Measurements from ENCODE around the gene ERBB2. TPM values are rescaled to one million over a fixed set of nuclear protein-coding genes. Genes with fewer than 3 reads are reported as not detected.
"Not testable (repeated sequence)": the region's sequence is repeated elsewhere in the genome, so short reads cannot be mapped to it uniquely, and the experiment has no call there.

Gene ERBB2
- total RNA-seq, 1 experiment from 2014 or later: 51.1 TPM

- DNase-seq (ENCODE audit: low read depth): no peak
- in situ Hi-C loops (cut with HindIII; ENCODE audit: low pct_unique_long_range_greater_than_20kb, low sequenced_read_pairs): loop anchor here (25.0 kb wide), 1 partner anchor 158 kb away; no protein-coding TSS in a partner anchor
Measured at GRCh38 chr17:39695089-39695474, 4.8 kb upstream of the ERBB2 start.

- DNase-seq (ENCODE audit: low read depth): no peak
- in situ Hi-C loops (cut with HindIII; ENCODE audit: low pct_unique_long_range_greater_than_20kb, low sequenced_read_pairs): loop anchor here (25.0 kb wide), 1 partner anchor 159 kb away; no protein-coding TSS in a partner anchor
Measured at GRCh38 chr17:39696731-39697130, 3.1 kb upstream of the ERBB2 start.

GRCh38 chr17:39697961-39698360 is 1.9 kb upstream of the ERBB2 start:
- in situ Hi-C loops (cut with HindIII; ENCODE audit: low pct_unique_long_range_greater_than_20kb, low sequenced_read_pairs): loop anchor here (25.0 kb wide), 1 partner anchor 161 kb away; no protein-coding TSS in a partner anchor
- no peak for DNase-seq (ENCODE audit: low read depth)

GRCh38 chr17:39699157-39699817 is 577 bp upstream of the ERBB2 start:
- in situ Hi-C loops (cut with HindIII; ENCODE audit: low pct_unique_long_range_greater_than_20kb, low sequenced_read_pairs): loop anchor here (25.0 kb wide), 1 partner anchor 162 kb away; no protein-coding TSS in a partner anchor
- not testable (repeated sequence) for DNase-seq (ENCODE audit: low read depth)

GRCh38 chr17:39700148-39700987 is 504 bp downstream of the ERBB2 start:
- DNase-seq (ENCODE audit: low read depth): peak; percentile 37
- in situ Hi-C loops (cut with HindIII; ENCODE audit: low pct_unique_long_range_greater_than_20kb, low sequenced_read_pairs): no loop called here

GRCh38 chr17:39701012-39701783 is 1.3 kb downstream of the ERBB2 start:
- in situ Hi-C loops (cut with HindIII; ENCODE audit: low pct_unique_long_range_greater_than_20kb, low sequenced_read_pairs): no loop called here
- DNase-seq (ENCODE audit: low read depth): peak; percentile 7

GRCh38 chr17:39701784-39702422 is 2.0 kb downstream of the ERBB2 start:
- in situ Hi-C loops (cut with HindIII; ENCODE audit: low pct_unique_long_range_greater_than_20kb, low sequenced_read_pairs): no loop called here
- DNase-seq (ENCODE audit: low read depth): no peak

- no peak for DNase-seq (ENCODE audit: low read depth)
- in situ Hi-C loops (cut with HindIII; ENCODE audit: low pct_unique_long_range_greater_than_20kb, low sequenced_read_pairs): no loop called here
Measured at GRCh38 chr17:39702901-39703893, 3.3 kb downstream of the ERBB2 start.

- in situ Hi-C loops (cut with HindIII; ENCODE audit: low pct_unique_long_range_greater_than_20kb, low sequenced_read_pairs): no loop called here
Measured at GRCh38 chr17:39703913-39704312, 4.0 kb downstream of the ERBB2 start.

GRCh38 chr17:39704821-39705551 is 5.1 kb downstream of the ERBB2 start:
- no peak for DNase-seq (ENCODE audit: low read depth)
- in situ Hi-C loops (cut with HindIII; ENCODE audit: low pct_unique_long_range_greater_than_20kb, low sequenced_read_pairs): no loop called here

More at GRCh38 chr17:39703913-39704312, 4.0 kb downstream of the ERBB2 start:
- DNase-seq (ENCODE audit: low read depth): no peak

GRCh38 chr17:39705786-39706348 is 6.0 kb downstream of the ERBB2 start:
- in situ Hi-C loops (cut with HindIII; ENCODE audit: low pct_unique_long_range_greater_than_20kb, low sequenced_read_pairs): no loop called here
- no peak for DNase-seq (ENCODE audit: low read depth)

- no peak for DNase-seq (ENCODE audit: low read depth)
- in situ Hi-C loops (cut with HindIII; ENCODE audit: low pct_unique_long_range_greater_than_20kb, low sequenced_read_pairs): no loop called here
Measured at GRCh38 chr17:39706383-39706782, 6.5 kb downstream of the ERBB2 start.

GRCh38 chr17:39706921-39707337 is 7.1 kb downstream of the ERBB2 start:
- in situ Hi-C loops (cut with HindIII; ENCODE audit: low pct_unique_long_range_greater_than_20kb, low sequenced_read_pairs): no loop called here
- DNase-seq (ENCODE audit: low read depth): no peak

GRCh38 chr17:39709319-39709997 is 9.6 kb downstream of the ERBB2 start:
- DNase-seq (ENCODE audit: low read depth): no peak
- in situ Hi-C loops (cut with HindIII; ENCODE audit: low pct_unique_long_range_greater_than_20kb, low sequenced_read_pairs): no loop called here

GRCh38 chr17:39709998-39710964 is 10.4 kb downstream of the ERBB2 start:
- DNase-seq (ENCODE audit: low read depth): no peak
- in situ Hi-C loops (cut with HindIII; ENCODE audit: low pct_unique_long_range_greater_than_20kb, low sequenced_read_pairs): no loop called here

Data from Caki2 (cell line).